Mesendoderm (in vitro differentiated cells): Measurements from ENCODE around the gene GOLGA8G. TPM values are rescaled to one million over a fixed set of nuclear protein-coding genes. Genes with fewer than 3 reads are reported as not detected.
"Not testable (repeated sequence)": the region's sequence is repeated elsewhere in the genome, so short reads cannot be mapped to it uniquely, and the experiment has no call there.

Experiments used
- DNase-seq: peaks from one replicate; pipeline ENCODE4 v3.0.0; 2013
- H2AK5ac ChIP-seq: 2 replicates; pipeline ENCODE4 v1.6.1; 2013; ENCODE audit warnings: low read length, inconsistent platforms
- H2BK120ac ChIP-seq: 2 replicates; pipeline ENCODE4 v1.6.1; 2013; ENCODE audit warnings: low read depth, mild to moderate bottlenecking, low read length, moderate library complexity, mixed read lengths
- H2BK15ac ChIP-seq: replicated peaks from 2 replicates; pipeline ENCODE4 v1.6.1; 2013; ENCODE audit warnings: low read depth, mild to moderate bottlenecking, moderate library complexity
- H2BK5ac ChIP-seq: 2 replicates; pipeline ENCODE4 v1.6.1; 2013; ENCODE audit warnings: low read length, inconsistent platforms
- H3K18ac ChIP-seq: 2 replicates; pipeline ENCODE4 v1.6.1; 2013; ENCODE audit warnings: mild to moderate bottlenecking, low read length, mixed read lengths
- H3K23ac ChIP-seq: one replicate; pipeline ENCODE4 v1.6.1; 2013; ENCODE audit warnings: low read length
- H3K27ac ChIP-seq: 2 replicates; pipeline ENCODE4 v1.5.1; 2013; ENCODE audit warnings: low read depth, mild to moderate bottlenecking, inconsistent platforms, low read length, moderate library complexity
- H3K27me3 ChIP-seq: 2 replicates; pipeline ENCODE4 v1.6.1; 2013; ENCODE audit warnings: low read length, control low read depth, mild to moderate bottlenecking, inconsistent platforms; ENCODE audit not compliant: insufficient read depth, poor library complexity
- H3K36me3 ChIP-seq: 2 replicates; pipeline ENCODE4 v1.6.1; 2013; ENCODE audit warnings: low read length, inconsistent platforms; ENCODE audit not compliant: control insufficient read depth, insufficient read depth
- H3K4ac ChIP-seq: one replicate; pipeline ENCODE4 v1.6.1; 2013; ENCODE audit warnings: low read depth, mild to moderate bottlenecking, low read length, moderate library complexity
- H3K4me1 ChIP-seq: 2 replicates; pipeline ENCODE4 v1.6.1; 2013; ENCODE audit warnings: low read depth, low read length, inconsistent platforms; ENCODE audit not compliant: control insufficient read depth
- H3K4me2 ChIP-seq: 2 replicates; pipeline ENCODE4 v1.6.1; 2013; ENCODE audit warnings: low read length
- H3K4me3 ChIP-seq: 2 replicates; pipeline ENCODE4 v1.5.1; 2013; ENCODE audit warnings: mild to moderate bottlenecking, low read length
- H3K56ac ChIP-seq: one replicate; pipeline ENCODE4 v1.6.1; 2013; ENCODE audit warnings: low read length
- H3K79me1 ChIP-seq: 2 replicates; pipeline ENCODE4 v1.6.1; 2013; ENCODE audit warnings: low read length, inconsistent platforms
- H3K79me2 ChIP-seq: 2 replicates; pipeline ENCODE4 v1.6.1; 2013; ENCODE audit warnings: mild to moderate bottlenecking, low read length; ENCODE audit not compliant: control insufficient read depth, insufficient read depth
- H3K9ac ChIP-seq: 2 replicates; pipeline ENCODE4 v1.6.1; 2013; ENCODE audit warnings: low read length, inconsistent platforms
- H4K5ac ChIP-seq: one replicate; pipeline ENCODE4 v1.6.1; 2013; ENCODE audit warnings: low read length
- H4K8ac ChIP-seq: one replicate; pipeline ENCODE4 v1.6.1; 2013; ENCODE audit warnings: low read depth, mild to moderate bottlenecking, control low read depth, low read length, moderate library complexity
- WGBS: extraction: QIAGEN DNeasy Blood & Tissue Kit; methylation state at CpG from one replicate; pipeline ENCODE4 v1.1.7; 2013; ENCODE audit warnings: low lambda C conversion rate, missing lambda C conversion rate; ENCODE audit not compliant: insufficient coverage; ENCODE audit errors: extremely low coverage; 5-methylcytosine and 5-hydroxymethylcytosine counted together
- small RNA-seq: library from polyadenylated mRNA; stranded (forward); fragments of <200 nt; extraction: miRNeasy Mini kit (QIAGEN cat#:217004); gene quantifications from one replicate; pipeline ENCODE3, GENCODE V24; 2013; ENCODE audit not compliant: insufficient read depth

Gene GOLGA8G

DNA sequence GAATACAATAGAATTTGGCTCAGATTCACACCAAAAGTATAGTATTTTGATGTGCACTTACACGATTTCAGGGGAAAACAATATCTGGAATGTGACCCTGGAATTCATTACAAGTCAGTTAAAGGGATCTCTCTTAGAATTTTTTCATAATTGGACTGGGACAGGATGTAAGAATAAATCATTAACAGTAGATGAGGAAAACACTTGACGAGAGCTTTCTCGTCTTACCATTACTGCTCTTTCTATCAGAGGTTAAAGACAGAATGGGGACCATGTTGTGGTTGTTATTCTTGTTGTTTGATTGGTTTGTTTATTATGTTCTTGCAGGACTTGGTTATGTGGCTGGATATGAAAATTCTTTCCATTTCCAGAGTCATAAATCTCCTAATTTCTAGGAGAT lies 51.4 kb downstream of the GOLGA8G start:
- not testable (repeated sequence) for H4K5ac ChIP-seq, H3K4me1 ChIP-seq
- no CpG with 5 or more reads among the region's 3 CpGs for WGBS

More for the DNA sequence above, 51.4 kb downstream of the GOLGA8G start:
- not testable (repeated sequence) for H2BK15ac ChIP-seq, H3K9ac ChIP-seq, H2AK5ac ChIP-seq, H3K79me2 ChIP-seq, H3K27ac ChIP-seq, H3K4ac ChIP-seq, H3K23ac ChIP-seq, H4K8ac ChIP-seq, H3K79me1 ChIP-seq, H2BK120ac ChIP-seq, DNase-seq, H3K36me3 ChIP-seq, H2BK5ac ChIP-seq, H3K18ac ChIP-seq, H3K4me3 ChIP-seq, H3K27me3 ChIP-seq, H3K56ac ChIP-seq, H3K4me2 ChIP-seq

Small RNA genes within 50 kb of the gene (small RNA-seq; reads per million reads assigned to genes)
- gene AC138749.2 (not detected), gene AC138749.4 (not detected), gene AC138749.5 (not detected), gene MIR4509-3 (not detected), gene RF00017 (not detected)
